Heart left ventricle (tissue), 13 donors: ENCODE results near the gene DDX25.

Experiments used
- POLR2A ChIP-seq, 2 donors: fragments of 450-650 bp; IDR thresholded peaks; one replicate each; pipeline ENCODE4 v1.6.1; 2017; ENCODE audit warnings: antibody characterized with exemption in 2 of 2, mild to moderate bottlenecking in 2 of 2, moderate library complexity in 2 of 2
- TF ChIP-seq, protein P1 (sequence below), 12 donors: fragments of 200-600 bp; sonication (generic) in 4 of 12; IDR thresholded peaks; one replicate each; pipeline versions ENCODE4 v1.5.0 to v1.8.0; 2018 to 2022; ENCODE audit warnings: antibody characterized with exemption in 12 of 12, mild to moderate bottlenecking in 5 of 12
- donor health status: ischemic (EF 13 %, LVEDD 7.1; RV severe dilation, severe dysfunction).
- donor health status: DM: no; HTN: yes; CAD: no.
- donor health status: DM: no; HTN: no; CAD: no.
- donor health status: ischemic (EF 25% LVEDD 6.9; RV normal size, moderate dysfunction).
- donor health status: ischemic (EF 25% LVEDD 5.7; RV mildly dilated, moderate dysfunction).
- donor health status: ischemic (EF 35%, LVEDD 5.7; RV mildly dilated, moderate dysfunction).
- donor health status: nonischemic (EF 11% LVEDD 7.7; RV severe dilation, severe dysfunction).
- donor health status: DM: yes; HTN: yes; CAD: no.
- donor health status: PGD.
- donor health status: ischemic (EF 29% LVEDD 5.4; RV normal size, mild dysfunction).
- donor health status: nonischemic (EF 23%, LVEDD 6.1; RV moderate dilation, normal function).

DNA sequence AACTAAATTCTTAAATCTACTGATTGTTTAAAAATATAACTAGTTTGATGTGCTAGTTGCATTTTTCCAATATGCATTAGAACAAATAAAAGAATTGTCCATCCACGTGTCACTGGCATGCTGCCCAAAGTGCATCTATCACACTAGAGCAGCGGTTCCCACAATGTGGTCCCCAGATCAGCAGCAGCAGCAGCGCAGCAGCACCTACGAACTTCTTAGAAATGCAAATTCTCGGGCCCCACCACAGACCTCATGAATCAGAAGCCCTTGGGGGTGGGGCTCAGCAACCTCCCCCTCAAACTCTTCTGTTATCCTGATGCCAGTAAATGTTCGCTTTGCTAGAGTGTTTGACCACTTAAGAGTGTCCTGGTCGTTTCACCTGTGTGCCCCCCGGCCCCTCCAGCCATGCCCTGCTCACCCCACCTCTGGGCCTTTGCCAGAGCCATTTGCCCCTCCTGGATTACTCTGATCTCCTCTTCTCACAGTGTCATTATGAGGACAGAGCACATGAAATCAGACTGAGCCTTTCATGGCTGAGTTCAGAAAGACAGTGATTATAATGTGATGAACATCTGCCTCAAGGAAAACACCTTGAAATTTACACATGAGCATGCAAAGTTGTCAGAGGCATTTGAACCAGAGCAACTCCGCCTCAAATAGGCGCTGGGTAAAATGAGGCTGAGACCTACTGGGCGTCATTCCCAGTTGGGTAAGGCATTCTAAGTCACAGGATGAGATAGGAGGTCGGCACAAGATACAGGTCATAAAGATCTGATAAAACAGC, 28.9 kb downstream of the DDX25 start:
- TF ChIP-seq, protein P1, sequence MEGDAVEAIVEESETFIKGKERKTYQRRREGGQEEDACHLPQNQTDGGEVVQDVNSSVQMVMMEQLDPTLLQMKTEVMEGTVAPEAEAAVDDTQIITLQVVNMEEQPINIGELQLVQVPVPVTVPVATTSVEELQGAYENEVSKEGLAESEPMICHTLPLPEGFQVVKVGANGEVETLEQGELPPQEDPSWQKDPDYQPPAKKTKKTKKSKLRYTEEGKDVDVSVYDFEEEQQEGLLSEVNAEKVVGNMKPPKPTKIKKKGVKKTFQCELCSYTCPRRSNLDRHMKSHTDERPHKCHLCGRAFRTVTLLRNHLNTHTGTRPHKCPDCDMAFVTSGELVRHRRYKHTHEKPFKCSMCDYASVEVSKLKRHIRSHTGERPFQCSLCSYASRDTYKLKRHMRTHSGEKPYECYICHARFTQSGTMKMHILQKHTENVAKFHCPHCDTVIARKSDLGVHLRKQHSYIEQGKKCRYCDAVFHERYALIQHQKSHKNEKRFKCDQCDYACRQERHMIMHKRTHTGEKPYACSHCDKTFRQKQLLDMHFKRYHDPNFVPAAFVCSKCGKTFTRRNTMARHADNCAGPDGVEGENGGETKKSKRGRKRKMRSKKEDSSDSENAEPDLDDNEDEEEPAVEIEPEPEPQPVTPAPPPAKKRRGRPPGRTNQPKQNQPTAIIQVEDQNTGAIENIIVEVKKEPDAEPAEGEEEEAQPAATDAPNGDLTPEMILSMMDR (IDR thresholded peaks at IDR 0.05): no peak
- TF ChIP-seq POLR2A (IDR thresholded peaks at IDR 0.05): no peak
